ENCODE results near the gene IQCF6.
"Not testable (repeated sequence)": the region's sequence is repeated elsewhere in the genome, so short reads cannot be mapped to it uniquely, and the experiment has no call there.

The IQCF6 gene

DNA sequence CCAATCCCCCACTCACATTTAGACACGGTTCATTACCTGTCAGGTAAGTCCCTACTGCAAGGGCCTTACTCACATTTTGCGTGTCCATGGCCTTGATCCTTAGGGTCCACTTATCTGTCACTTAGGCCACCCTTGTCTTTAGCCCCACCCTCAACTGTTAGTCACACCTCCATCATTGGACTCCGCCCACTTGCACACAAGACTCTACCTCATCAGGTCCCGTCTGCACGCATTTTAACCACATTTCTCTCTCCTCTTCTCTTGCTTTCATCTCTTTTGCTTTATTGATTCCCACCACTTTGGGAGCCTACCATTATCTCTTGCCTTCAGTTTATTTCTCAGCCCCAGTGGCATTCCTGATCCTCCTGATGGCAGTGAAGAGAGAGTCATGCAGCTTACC, at the start of gene IQCF6:
TSS of gene IQCF6 (minus strand) at position 101 of the 400 bp plus-strand sequence. CDS start at position 88, 13 bp downstream.
- no peak for DNase-seq (ENCODE audit: low read depth in 2 of 2)

GRCh38 chr3:51828297-51828696, 49.3 kb upstream of the IQCF6 start:
- no peak for DNase-seq (ENCODE audit: low read depth in 2 of 2)

DNA sequence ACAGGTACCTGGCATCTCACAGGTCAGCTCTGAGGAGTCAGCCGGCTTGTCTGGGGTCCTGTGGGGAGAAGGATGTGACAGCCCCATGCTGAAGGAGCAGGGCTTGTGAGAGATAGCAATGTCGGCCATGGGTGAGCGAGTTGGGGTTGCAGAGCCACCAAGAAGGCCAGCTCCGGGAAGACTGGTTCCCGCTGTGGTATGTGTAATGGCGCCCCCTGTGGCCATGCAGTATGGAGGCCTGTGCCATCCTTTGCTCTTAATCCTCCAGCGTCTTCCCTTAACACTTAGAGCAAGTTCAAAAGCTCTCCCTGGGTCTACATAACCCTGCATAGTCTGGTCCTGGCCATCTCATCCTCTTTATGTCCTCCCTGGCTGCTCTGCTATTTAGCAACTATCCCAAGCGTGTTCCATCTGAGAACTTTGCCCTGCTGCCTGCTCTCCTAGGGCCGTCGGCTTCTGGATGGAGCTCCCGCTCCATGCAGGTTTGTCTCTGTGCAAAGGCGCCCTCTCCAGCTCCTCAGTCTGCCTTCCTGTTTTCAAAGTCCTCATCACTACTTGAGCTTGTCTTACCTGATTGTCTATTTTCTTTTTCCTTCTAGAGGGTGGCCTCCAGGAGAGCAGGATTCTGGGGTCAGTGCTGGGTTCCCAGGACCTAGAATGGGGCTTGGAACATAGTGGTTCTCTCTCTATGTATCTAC, 40.8 kb upstream of the IQCF6 start:
- DNase-seq (ENCODE audit: low read depth in 2 of 2) = peak in 1 of 2 donors; percentile 7

GRCh38 chr3:51819151-51819550, 40.1 kb upstream of the IQCF6 start:
- DNase-seq (ENCODE audit: low read depth in 2 of 2) = no peak

DNA sequence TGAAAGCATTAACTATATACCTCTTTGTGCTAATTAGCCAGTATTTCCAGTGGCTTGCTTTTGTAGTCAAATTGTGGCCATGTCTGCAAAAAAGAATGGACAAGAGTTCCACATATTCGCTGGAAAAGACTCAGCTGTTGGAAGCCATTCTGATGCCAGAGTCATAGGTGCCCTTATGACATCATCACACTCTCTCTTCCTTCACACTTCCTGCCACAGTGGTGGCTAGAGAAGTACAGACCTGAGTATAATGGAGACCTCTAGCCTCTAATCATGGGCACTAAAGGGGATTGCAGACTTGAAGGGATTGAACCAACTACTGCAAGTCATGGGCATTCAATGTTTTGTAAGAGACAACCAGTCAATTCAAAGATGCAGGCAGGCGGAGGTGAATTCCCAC, 38.3 kb upstream of the IQCF6 start:
- DNase-seq (ENCODE audit: low read depth in 2 of 2) = no peak

- no peak for DNase-seq (ENCODE audit: low read depth in 2 of 2)
These were observed 37.7 kb upstream of the IQCF6 start for GRCh38 chr3:51816723-51817122.

DNA sequence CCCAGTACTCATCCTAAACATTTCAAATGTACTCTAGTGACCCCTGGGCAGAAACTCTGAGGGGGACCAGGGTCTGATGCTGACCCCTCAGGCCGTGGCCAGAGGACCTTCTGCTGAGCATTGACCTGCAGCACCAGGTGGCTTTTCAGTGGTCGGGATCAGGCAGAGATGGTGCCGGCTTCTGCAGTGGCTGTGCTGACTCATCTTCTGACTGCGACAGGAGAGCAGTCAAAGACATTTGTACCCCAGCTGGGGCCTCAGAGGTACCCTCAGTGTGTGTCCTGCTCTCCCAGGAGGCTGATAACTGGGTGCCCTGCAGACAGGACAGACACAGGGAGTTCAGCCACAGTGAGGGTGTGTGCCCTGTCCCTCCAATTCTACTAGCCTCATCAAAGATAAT, 36.6 kb upstream of the IQCF6 start:
- no peak for DNase-seq (ENCODE audit: low read depth in 2 of 2)

- no peak for DNase-seq (ENCODE audit: low read depth in 2 of 2)
These were observed 35.0 kb upstream of the IQCF6 start for GRCh38 chr3:51814034-51814433.

DNA sequence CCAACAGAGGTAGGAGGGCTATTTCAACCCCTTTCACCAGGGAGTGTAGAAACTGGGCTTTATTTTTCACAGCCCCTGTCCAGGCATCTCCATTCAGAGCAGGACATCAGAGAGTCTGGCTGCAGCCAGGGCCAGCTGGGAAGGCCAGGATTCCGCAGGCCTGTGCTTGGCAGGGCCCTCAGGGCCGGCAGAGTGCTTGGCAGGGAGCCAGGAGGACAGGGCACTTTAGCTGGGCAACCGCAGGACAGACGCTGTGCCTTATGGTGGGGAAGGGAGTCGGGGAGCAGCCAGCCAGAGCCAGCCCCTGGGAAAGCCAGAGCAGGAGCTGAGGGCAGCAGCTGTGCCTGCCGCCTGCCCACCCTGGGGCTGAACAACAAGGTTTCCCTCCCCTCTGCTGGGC, 34.5 kb upstream of the IQCF6 start:
- no peak for DNase-seq (ENCODE audit: low read depth in 2 of 2)

DNA sequence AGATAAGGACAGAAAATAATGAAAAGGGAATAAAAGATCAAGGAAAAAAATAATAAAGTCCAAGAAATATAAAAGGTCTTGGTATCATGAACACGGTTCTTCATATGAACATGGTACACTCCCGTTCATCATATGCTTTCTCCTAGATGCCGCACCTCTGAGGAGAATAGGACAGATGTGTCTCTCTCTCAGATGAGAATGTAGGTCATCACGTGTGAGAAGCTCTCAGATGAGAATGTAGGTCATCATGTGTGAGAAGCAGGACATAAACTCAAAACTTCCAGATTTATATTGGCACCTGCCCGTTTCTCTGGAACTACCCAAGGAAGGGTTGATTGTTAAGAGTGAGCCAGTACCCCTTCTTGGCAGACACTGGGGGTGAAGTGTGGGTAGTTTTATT, 29.9 kb upstream of the IQCF6 start:
- no peak for DNase-seq (ENCODE audit: low read depth in 2 of 2)

DNA sequence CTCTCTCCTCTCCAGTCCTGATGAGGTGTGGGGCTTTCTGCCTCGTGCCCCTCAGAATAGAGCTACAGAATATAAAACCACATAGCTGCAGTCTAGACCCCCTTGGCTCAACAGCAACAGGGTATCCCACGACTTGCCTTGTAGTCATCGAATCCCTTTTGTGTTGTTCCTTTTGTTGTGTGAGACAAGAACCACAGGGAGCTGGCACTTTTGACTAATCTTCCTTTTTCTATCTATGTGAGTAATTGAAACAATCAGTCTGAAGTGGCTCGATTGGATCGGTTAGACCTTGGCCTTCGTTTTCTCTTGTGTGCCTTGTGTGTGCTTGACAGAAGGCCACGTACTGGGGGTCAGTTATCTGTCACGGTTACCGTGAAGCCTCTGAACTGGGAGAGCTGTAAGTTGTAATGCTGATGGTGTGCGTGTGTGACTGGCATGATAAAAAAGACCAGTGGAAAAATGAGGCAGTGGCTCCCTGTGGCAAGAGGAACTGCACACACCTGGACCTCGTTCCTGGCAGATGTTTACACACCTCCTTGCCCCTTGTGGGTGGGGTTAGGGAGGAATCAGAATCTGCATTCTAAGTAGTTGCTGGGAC, 23.2 kb upstream of the IQCF6 start:
- DNase-seq (ENCODE audit: low read depth in 2 of 2) = no peak

DNA sequence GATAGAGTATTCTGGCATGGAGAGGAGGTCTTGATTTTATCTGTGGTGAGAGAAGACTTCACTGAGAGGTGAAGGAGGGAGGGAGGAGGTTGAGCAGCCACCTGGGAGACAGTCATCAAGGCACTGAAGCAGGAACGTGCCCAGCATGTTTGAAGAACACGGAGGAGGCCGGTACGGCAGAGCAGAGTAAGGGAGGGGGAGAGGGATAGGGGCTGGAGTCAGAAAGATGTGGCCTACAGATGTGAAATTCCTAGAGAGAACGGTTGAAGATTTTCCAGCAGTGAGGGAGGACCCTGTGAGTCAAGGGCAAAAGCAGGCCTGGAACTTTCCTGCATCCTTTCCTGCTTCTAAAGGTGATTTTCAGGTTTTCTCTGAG, 21.7 kb upstream of the IQCF6 start:
- DNase-seq (ENCODE audit: low read depth in 2 of 2) = no peak

- no peak for DNase-seq (ENCODE audit: low read depth in 2 of 2)
These were observed 21.1 kb upstream of the IQCF6 start for GRCh38 chr3:51799879-51800749.

- no peak for DNase-seq (ENCODE audit: low read depth in 2 of 2)
These were observed 19.4 kb upstream of the IQCF6 start for GRCh38 chr3:51798411-51798963.

GRCh38 chr3:51796854-51797253, 17.8 kb upstream of the IQCF6 start:
- DNase-seq (ENCODE audit: low read depth in 2 of 2) = peak in 1 of 2 donors; percentile 5

DNA sequence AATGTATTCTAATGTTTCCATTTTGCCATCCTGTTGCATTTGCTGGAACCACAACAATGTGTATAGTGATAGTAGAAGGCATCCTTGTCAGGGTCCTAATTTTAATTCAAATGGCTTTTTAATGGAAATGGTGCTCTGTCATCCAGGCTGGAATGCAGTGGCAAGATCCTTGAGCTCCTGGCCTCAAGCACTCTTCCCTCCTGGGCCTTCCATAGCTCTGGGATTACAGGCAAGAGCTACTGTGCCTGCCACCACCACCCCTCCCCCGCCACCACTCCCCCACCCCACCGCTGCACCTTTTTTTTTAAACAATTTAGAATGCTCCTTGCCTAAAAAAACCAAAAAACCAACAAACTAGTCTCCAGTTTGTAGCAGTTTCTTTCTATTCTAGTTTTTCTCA, 15.2 kb upstream of the IQCF6 start:
- no peak for DNase-seq (ENCODE audit: low read depth in 2 of 2)

GRCh38 chr3:51792206-51792605, 13.2 kb upstream of the IQCF6 start:
- DNase-seq (ENCODE audit: low read depth in 2 of 2) = no peak

DNA sequence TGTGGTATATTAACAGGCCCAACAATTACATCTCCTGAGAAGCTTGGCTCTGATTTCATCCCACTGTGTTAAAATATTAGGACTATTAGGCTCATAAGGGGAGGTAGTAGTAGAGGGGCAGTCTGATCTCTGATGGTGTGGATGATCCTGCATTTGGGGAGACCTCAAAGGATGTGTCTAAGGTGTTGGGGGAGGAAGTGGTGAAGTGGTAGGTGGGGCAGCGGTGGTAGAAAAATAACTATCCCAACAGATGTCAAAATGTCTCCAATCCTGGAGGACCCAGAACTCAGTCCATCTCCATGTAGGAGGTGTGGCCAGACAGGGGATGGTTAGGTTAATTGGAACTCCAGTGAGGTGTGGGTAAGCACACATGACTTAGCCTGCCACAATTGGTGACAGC, 10.4 kb upstream of the IQCF6 start:
- DNase-seq (ENCODE audit: low read depth in 2 of 2) = no peak

DNA sequence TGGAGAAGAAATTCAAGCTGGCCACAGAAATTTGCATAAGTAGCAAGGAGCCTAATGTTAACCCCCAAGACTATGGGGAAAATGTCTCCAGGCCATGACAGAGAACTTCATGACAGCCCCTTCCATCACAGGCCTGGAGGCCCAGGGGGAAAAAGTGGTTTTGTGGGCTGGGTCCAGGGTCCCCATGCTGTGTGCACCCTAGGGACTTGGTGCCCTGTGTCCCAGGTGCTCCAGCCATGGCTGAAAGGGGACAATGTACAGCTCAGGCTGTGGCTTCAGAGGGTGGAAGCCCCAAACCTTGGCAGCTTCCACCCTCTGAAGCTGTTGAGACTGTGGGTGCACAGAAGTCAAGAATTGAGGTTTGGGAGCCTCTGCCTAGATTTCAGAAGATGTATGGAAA, 8.5 kb upstream of the IQCF6 start:
- not testable (repeated sequence) for DNase-seq (ENCODE audit: low read depth in 2 of 2)

DNA sequence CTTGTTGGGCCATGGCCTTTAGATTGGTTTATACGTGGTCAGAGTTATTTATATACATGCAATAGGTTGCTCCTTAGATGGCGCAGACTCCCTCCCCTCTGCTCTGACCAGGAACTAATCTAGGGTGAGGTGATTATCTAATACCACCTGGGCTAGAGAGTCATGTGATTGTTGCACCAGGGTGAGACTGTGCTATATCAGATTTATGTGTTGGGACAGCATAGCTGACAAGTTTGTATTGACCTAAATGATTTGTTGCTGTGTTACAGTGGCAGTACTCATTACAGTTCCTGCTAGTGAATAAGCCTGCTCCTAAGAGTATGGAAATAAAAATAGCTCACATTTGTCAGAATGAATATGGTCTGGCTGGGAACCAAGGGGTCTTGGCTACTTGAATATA, 7.2 kb upstream of the IQCF6 start:
- no peak for DNase-seq (ENCODE audit: low read depth in 2 of 2)

GRCh38 chr3:51778554-51778953, 483 bp downstream of the IQCF6 start:
- DNase-seq (ENCODE audit: low read depth in 2 of 2) = no peak

- DNase-seq (ENCODE audit: low read depth in 2 of 2) = no peak
These were observed 1.1 kb downstream of the IQCF6 start for GRCh38 chr3:51777985-51778384.
